ENCODE results near the gene CCDC182. TPM values are rescaled to one million over a fixed set of nuclear protein-coding genes. Genes with fewer than 3 reads are reported as not detected.
A peak's percentile ranks its signal among the peaks of the same experiment; 100 is the strongest.

CCDC182 gene
- total and polyA plus RNA-seq, 2 of the 13 experiments (the other 11 are each of a cell fraction or from before 2014, with no cell fraction given): not detected

DNA sequence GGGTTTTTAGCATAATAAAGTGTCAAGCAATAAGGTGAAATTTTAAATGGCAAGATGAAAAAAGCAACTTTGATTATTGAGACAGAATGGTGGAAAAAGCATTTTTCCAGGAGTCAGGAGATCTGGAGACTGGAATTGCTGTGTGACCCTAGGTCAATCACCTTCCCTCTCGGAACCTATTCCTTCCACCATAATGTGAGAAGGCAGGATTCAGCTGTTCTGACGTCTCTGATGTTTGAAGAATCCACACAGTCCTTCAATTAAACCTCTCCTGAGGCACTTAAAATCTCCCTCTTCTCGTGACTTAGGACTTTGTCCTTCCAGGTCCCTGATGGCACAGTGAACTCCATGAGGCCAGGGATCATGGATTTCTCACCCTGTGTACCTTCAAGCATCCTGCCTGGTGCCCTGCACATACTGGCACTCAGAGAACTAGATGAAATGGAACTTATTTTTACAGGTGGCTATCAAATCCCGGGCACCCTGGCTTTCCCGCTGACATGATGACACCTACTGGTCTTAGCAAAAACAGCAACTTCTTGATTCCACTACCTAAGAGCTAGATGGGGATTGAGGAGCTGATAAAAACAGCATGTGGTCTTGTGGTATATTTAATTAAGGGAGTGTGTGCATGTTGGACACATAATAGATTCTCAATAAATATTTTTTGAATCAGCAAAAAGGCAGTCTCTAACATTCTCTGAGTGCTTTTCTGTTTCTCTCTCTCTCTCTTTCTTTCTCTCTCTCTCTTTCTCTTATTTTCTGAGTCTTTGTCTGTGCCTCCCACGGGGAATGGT, 2.3 kb upstream of the CCDC182 start (continued):
- no peak for TF ChIP-seq AHDC1 (CRISPR knock-in tag; IDR thresholded peaks at IDR 0.05; ENCODE audit: borderline replicate concordance)
- no peak for TF ChIP-seq PTBP1 (IDR thresholded peaks at IDR 0.05; ENCODE audit: low read depth, low read length, poor library complexity, severe bottlenecking)
- TF ChIP-seq HHEX (CRISPR knock-in tag; IDR thresholded peaks at IDR 0.05): no peak
- no peak for TF ChIP-seq HMG20B (CRISPR knock-in tag; conservative IDR thresholded peaks at IDR 0.05)
- no peak for TF ChIP-seq ZNF205 (CRISPR knock-in tag; IDR thresholded peaks at IDR 0.05)
- no peak for TF ChIP-seq ZNF841 (CRISPR knock-in tag; IDR thresholded peaks at IDR 0.05; ENCODE audit: borderline replicate concordance)
- TF ChIP-seq, protein P1, sequence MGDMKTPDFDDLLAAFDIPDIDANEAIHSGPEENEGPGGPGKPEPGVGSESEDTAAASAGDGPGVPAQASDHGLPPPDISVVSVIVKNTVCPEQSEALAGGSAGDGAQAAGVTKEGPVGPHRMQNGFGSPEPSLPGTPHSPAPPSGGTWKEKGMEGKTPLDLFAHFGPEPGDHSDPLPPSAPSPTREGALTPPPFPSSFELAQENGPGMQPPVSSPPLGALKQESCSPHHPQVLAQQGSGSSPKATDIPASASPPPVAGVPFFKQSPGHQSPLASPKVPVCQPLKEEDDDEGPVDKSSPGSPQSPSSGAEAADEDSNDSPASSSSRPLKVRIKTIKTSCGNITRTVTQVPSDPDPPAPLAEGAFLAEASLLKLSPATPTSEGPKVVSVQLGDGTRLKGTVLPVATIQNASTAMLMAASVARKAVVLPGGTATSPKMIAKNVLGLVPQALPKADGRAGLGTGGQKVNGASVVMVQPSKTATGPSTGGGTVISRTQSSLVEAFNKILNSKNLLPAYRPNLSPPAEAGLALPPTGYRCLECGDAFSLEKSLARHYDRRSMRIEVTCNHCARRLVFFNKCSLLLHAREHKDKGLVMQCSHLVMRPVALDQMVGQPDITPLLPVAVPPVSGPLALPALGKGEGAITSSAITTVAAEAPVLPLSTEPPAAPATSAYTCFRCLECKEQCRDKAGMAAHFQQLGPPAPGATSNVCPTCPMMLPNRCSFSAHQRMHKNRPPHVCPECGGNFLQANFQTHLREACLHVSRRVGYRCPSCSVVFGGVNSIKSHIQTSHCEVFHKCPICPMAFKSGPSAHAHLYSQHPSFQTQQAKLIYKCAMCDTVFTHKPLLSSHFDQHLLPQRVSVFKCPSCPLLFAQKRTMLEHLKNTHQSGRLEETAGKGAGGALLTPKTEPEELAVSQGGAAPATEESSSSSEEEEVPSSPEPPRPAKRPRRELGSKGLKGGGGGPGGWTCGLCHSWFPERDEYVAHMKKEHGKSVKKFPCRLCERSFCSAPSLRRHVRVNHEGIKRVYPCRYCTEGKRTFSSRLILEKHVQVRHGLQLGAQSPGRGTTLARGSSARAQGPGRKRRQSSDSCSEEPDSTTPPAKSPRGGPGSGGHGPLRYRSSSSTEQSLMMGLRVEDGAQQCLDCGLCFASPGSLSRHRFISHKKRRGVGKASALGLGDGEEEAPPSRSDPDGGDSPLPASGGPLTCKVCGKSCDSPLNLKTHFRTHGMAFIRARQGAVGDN (CRISPR knock-in tag; IDR thresholded peaks at IDR 0.05): no peak
- TF ChIP-seq, protein P2, sequence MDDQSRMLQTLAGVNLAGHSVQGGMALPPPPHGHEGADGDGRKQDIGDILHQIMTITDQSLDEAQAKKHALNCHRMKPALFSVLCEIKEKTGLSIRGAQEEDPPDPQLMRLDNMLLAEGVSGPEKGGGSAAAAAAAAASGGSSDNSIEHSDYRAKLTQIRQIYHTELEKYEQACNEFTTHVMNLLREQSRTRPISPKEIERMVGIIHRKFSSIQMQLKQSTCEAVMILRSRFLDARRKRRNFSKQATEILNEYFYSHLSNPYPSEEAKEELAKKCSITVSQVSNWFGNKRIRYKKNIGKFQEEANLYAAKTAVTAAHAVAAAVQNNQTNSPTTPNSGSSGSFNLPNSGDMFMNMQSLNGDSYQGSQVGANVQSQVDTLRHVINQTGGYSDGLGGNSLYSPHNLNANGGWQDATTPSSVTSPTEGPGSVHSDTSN (CRISPR knock-in tag; IDR thresholded peaks at IDR 0.05; ENCODE audit: borderline replicate concordance): no peak
- TF ChIP-seq CBX1 (IDR thresholded peaks at IDR 0.05; ENCODE audit: low read depth): no peak
- no peak for TF ChIP-seq ZNF704 (CRISPR knock-in tag; IDR thresholded peaks at IDR 0.05; ENCODE audit: borderline replicate concordance)
- TF ChIP-seq ZFP1 (CRISPR knock-in tag; IDR thresholded peaks at IDR 0.05): no peak
- TF ChIP-seq KDM2A (CRISPR knock-in tag; IDR thresholded peaks at IDR 0.05; ENCODE audit: borderline replicate concordance, low read depth): 0 out of 2 replicates have a peak, but pooled peaks have one; percentile 16
- 0 out of 2 replicates have a peak, but pooled peaks have one; percentile 34 for TF ChIP-seq ZSCAN31 (CRISPR knock-in tag; IDR thresholded peaks at IDR 0.05; ENCODE audit: low read depth)
- TF ChIP-seq ZNF430 (CRISPR knock-in tag; IDR thresholded peaks at IDR 0.05): 0 out of 2 replicates have a peak, but pooled peaks have one; percentile 31

Measured in HepG2 (cell line).